ENCODE data around the gene GSTO2. TPM values are rescaled to one million over a fixed set of nuclear protein-coding genes. Genes with fewer than 3 reads are reported as not detected.

Gene GSTO2
- total and polyA plus RNA-seq, 2 of the 13 experiments (the other 11 are each of a cell fraction or from before 2014, with no cell fraction given), result 2.1 to 7.9 TPM

DNA sequence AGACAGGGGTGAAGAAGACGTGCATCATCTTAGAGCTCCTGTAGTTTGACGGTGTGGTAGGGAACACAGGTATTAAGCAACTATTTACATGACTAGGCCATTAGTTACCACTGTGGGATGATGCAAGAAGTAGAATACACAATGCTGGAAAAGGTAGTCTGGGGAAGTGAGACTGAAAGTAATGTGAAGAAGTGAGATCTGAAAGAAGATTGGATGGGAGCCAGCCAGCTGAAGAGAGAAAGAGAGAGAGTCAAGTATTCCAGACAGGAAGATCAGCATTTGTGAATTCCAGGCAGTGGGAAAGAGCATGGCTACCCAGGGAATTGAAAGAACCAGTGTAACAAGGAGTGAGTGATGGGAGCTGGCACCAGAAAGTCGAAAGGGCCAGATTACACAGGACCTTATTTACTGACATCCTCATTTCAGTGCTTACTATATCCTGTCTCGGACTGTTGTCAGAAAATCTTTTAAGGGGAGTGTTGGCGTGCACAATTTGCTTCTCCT is 80.7 kb downstream of the GSTO2 start (continued):
- TF ChIP-seq ZNF446 (CRISPR knock-in tag; IDR thresholded peaks at IDR 0.05), result no peak
- TF ChIP-seq, protein P1, sequence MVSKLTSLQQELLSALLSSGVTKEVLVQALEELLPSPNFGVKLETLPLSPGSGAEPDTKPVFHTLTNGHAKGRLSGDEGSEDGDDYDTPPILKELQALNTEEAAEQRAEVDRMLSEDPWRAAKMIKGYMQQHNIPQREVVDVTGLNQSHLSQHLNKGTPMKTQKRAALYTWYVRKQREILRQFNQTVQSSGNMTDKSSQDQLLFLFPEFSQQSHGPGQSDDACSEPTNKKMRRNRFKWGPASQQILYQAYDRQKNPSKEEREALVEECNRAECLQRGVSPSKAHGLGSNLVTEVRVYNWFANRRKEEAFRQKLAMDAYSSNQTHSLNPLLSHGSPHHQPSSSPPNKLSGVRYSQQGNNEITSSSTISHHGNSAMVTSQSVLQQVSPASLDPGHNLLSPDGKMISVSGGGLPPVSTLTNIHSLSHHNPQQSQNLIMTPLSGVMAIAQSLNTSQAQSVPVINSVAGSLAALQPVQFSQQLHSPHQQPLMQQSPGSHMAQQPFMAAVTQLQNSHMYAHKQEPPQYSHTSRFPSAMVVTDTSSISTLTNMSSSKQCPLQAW (CRISPR knock-in tag; IDR thresholded peaks at IDR 0.05), result peak; percentile 26; the same call in 1 of the 2 replicates
- TF ChIP-seq ZNF230 (CRISPR knock-in tag; IDR thresholded peaks at IDR 0.05), result no peak
- TF ChIP-seq, protein P2, sequence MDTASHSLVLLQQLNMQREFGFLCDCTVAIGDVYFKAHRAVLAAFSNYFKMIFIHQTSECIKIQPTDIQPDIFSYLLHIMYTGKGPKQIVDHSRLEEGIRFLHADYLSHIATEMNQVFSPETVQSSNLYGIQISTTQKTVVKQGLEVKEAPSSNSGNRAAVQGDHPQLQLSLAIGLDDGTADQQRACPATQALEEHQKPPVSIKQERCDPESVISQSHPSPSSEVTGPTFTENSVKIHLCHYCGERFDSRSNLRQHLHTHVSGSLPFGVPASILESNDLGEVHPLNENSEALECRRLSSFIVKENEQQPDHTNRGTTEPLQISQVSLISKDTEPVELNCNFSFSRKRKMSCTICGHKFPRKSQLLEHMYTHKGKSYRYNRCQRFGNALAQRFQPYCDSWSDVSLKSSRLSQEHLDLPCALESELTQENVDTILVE (CRISPR knock-in tag; IDR thresholded peaks at IDR 0.05), result peak; percentile 66; the same call in 1 of the 2 replicates
- no peak for TF ChIP-seq NCOR1 (IDR thresholded peaks at IDR 0.05; ENCODE audit: borderline replicate concordance, low read length)
- TF ChIP-seq ZNF792 (CRISPR knock-in tag; IDR thresholded peaks at IDR 0.05), result 0 out of 2 replicates have a peak, but pooled peaks have one; percentile 33
- TF ChIP-seq, protein P3, sequence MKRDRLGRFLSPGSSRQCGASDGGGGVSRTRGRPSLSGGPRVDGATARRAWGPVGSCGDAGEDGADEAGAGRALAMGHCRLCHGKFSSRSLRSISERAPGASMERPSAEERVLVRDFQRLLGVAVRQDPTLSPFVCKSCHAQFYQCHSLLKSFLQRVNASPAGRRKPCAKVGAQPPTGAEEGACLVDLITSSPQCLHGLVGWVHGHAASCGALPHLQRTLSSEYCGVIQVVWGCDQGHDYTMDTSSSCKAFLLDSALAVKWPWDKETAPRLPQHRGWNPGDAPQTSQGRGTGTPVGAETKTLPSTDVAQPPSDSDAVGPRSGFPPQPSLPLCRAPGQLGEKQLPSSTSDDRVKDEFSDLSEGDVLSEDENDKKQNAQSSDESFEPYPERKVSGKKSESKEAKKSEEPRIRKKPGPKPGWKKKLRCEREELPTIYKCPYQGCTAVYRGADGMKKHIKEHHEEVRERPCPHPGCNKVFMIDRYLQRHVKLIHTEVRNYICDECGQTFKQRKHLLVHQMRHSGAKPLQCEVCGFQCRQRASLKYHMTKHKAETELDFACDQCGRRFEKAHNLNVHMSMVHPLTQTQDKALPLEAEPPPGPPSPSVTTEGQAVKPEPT (CRISPR knock-in tag; IDR thresholded peaks at IDR 0.05; ENCODE audit: low read depth), result peak; percentile 34; the same call in 1 of the 2 replicates
- TF ChIP-seq, protein P4, sequence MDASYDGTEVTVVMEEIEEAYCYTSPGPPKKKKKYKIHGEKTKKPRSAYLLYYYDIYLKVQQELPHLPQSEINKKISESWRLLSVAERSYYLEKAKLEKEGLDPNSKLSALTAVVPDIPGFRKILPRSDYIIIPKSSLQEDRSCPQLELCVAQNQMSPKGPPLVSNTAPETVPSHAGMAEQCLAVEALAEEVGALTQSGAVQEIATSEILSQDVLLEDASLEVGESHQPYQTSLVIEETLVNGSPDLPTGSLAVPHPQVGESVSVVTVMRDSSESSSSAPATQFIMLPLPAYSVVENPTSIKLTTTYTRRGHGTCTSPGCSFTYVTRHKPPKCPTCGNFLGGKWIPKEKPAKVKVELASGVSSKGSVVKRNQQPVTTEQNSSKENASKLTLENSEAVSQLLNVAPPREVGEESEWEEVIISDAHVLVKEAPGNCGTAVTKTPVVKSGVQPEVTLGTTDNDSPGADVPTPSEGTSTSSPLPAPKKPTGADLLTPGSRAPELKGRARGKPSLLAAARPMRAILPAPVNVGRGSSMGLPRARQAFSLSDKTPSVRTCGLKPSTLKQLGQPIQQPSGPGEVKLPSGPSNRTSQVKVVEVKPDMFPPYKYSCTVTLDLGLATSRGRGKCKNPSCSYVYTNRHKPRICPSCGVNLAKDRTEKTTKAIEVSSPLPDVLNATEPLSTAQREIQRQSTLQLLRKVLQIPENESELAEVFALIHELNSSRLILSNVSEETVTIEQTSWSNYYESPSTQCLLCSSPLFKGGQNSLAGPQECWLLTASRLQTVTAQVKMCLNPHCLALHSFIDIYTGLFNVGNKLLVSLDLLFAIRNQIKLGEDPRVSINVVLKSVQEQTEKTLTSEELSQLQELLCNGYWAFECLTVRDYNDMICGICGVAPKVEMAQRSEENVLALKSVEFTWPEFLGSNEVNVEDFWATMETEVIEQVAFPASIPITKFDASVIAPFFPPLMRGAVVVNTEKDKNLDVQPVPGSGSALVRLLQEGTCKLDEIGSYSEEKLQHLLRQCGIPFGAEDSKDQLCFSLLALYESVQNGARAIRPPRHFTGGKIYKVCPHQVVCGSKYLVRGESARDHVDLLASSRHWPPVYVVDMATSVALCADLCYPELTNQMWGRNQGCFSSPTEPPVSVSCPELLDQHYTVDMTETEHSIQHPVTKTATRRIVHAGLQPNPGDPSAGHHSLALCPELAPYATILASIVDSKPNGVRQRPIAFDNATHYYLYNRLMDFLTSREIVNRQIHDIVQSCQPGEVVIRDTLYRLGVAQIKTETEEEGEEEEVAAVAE (CRISPR knock-in tag; IDR thresholded peaks at IDR 0.05; ENCODE audit: borderline replicate concordance), result peak; percentile 34; the same call in 1 of the 2 replicates
- TF ChIP-seq, protein P5, sequence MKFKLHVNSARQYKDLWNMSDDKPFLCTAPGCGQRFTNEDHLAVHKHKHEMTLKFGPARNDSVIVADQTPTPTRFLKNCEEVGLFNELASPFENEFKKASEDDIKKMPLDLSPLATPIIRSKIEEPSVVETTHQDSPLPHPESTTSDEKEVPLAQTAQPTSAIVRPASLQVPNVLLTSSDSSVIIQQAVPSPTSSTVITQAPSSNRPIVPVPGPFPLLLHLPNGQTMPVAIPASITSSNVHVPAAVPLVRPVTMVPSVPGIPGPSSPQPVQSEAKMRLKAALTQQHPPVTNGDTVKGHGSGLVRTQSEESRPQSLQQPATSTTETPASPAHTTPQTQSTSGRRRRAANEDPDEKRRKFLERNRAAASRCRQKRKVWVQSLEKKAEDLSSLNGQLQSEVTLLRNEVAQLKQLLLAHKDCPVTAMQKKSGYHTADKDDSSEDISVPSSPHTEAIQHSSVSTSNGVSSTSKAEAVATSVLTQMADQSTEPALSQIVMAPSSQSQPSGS (CRISPR knock-in tag; IDR thresholded peaks at IDR 0.05), result 0 out of 2 replicates have a peak, but pooled peaks have one; percentile 30
- peak; percentile 77 for TF ChIP-seq ZNF644 (CRISPR knock-in tag; IDR thresholded peaks at IDR 0.05; ENCODE audit: low read depth)
- no peak for TF ChIP-seq FOXP1 (IDR thresholded peaks at IDR 0.05)
- peak; percentile 71 for TF ChIP-seq FOXP1 (CRISPR knock-in tag; IDR thresholded peaks at IDR 0.05)
- TF ChIP-seq TEAD3 (CRISPR knock-in tag; optimal IDR thresholded peaks at IDR 0.05; ENCODE audit: borderline replicate concordance), result peak; percentile 63
- TF ChIP-seq ATF7 (IDR thresholded peaks at IDR 0.05), result peak; percentile 68
- peak; percentile 58; the same call in 1 of the 2 replicates for TF ChIP-seq ATF7 (CRISPR knock-in tag; IDR thresholded peaks at IDR 0.05)
- peak; percentile 97 for TF ChIP-seq CEBPB (IDR thresholded peaks at IDR 0.05; ENCODE audit: borderline replicate concordance, low read depth, low read length)
- no peak for TF ChIP-seq NONO (IDR thresholded peaks at IDR 0.05)
- TF ChIP-seq NONO (CRISPR knock-in tag; conservative IDR thresholded peaks at IDR 0.05), result no peak
- no peak for TF ChIP-seq TRIM24 (CRISPR knock-in tag; IDR thresholded peaks at IDR 0.05)
- TF ChIP-seq ZSCAN9 (CRISPR knock-in tag; IDR thresholded peaks at IDR 0.05; ENCODE audit: borderline replicate concordance), result 0 out of 2 replicates have a peak, but pooled peaks have one; percentile 62
- TF ChIP-seq RNF2 (conservative IDR thresholded peaks at IDR 0.05; ENCODE audit: low read depth), result no peak
- no peak for TF ChIP-seq ZNF441 (CRISPR knock-in tag; IDR thresholded peaks at IDR 0.05; ENCODE audit: borderline replicate concordance)

Data from HepG2 (cell line).